SH-SY5Y (cell line): ENCODE data around the gene HS6ST1.

Experiments used
- GATA2 ChIP-seq: IDR thresholded peaks from 2 replicates; pipeline ENCODE4 v1.6.1; 2011; ENCODE audit warnings: mild to moderate bottlenecking, low read depth, low read length
- GATA3 ChIP-seq: IDR thresholded peaks from 2 replicates; pipeline ENCODE4 v1.6.1; 2011; ENCODE audit warnings: low read depth, mild to moderate bottlenecking, low read length, moderate library complexity

GRCh38 chr2:128325611-128326181 lies 7.0 kb upstream of the HS6ST1 start:
- no peak for TF ChIP-seq GATA2
- no peak for TF ChIP-seq GATA3
